Gastroesophageal sphincter (tissue), 3 donors: ENCODE measurements around the gene BPIFA3.

Experiments
- POLR2A ChIP-seq, 2 donors: fragments of 450-650 bp; IDR thresholded peaks; one replicate each; pipeline ENCODE4 v1.6.1; 2017; ENCODE audit warnings: antibody characterized with exemption in 2 of 2, mild to moderate bottlenecking in 2 of 2, moderate library complexity in 1 of 2
- POLR2AphosphoS5 ChIP-seq: sonication (generic); formaldehyde crosslinking; IDR thresholded peaks from one replicate; pipeline ENCODE4 v1.6.1; 2017; ENCODE audit warnings: antibody characterized with exemption
- TF ChIP-seq, protein P1 (sequence below), 4 experiments: fragments of 200-600 bp in 2 of 4; fragments of 450-650 bp in 2 of 4; sonication (generic) in 1 of 4; IDR thresholded peaks; one replicate each; pipeline ENCODE4 v1.5.1; 2017 to 2019; ENCODE audit warnings: antibody characterized with exemption in 4 of 4, mild to moderate bottlenecking in 2 of 4, moderate library complexity in 2 of 4

DNA sequence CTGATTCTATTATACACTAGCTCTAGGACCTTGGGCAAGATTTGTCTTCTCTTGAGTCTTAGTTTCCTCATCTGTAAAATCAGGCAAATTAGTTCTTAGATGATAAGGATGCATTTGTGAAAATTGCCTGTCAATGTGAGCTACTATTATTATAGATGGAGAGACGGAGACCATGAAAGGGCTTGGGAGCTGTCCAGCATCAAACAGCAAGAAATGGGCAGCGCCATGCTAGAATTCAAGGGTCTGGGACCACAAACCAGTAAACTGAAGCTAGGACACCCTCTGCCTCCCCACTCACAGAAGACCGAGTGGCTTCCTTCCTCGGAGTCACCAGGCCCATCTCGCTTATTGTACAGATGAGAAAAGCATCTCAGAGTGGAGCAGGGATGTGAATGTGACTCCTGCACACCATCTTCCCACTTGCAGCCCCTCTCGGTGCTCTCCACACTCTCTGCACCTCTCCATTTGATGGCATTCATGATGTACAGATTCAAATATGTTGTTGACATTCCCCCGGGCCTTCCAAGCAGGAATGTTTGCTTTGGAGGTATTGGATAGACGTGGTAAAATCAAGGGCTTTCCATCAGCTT lies 24.1 kb upstream of the BPIFA3 start:
- TF ChIP-seq, protein P1, sequence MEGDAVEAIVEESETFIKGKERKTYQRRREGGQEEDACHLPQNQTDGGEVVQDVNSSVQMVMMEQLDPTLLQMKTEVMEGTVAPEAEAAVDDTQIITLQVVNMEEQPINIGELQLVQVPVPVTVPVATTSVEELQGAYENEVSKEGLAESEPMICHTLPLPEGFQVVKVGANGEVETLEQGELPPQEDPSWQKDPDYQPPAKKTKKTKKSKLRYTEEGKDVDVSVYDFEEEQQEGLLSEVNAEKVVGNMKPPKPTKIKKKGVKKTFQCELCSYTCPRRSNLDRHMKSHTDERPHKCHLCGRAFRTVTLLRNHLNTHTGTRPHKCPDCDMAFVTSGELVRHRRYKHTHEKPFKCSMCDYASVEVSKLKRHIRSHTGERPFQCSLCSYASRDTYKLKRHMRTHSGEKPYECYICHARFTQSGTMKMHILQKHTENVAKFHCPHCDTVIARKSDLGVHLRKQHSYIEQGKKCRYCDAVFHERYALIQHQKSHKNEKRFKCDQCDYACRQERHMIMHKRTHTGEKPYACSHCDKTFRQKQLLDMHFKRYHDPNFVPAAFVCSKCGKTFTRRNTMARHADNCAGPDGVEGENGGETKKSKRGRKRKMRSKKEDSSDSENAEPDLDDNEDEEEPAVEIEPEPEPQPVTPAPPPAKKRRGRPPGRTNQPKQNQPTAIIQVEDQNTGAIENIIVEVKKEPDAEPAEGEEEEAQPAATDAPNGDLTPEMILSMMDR (IDR thresholded peaks at IDR 0.05): no peak
- TF ChIP-seq POLR2AphosphoS5: no peak
- no peak for TF ChIP-seq POLR2A (IDR thresholded peaks at IDR 0.05)
